Neutrophil (primary cell): Measurements from ENCODE around the gene CISTR.
A peak's percentile ranks its signal among the peaks of the same experiment; 100 is the strongest.

Experiments
- H3K27ac ChIP-seq: fragments of 200-600 bp; sonication (generic); 2 replicates; pipeline ENCODE4 v1.5.1; 2016; ENCODE audit warnings: mild to moderate bottlenecking, moderate library complexity
- H3K27me3 ChIP-seq: fragments of 200-600 bp; sonication (generic); 2 replicates; pipeline ENCODE4 v1.6.0; 2016; ENCODE audit warnings: mild to moderate bottlenecking
- H3K36me3 ChIP-seq: fragments of 200-600 bp; sonication (generic); 2 replicates; pipeline ENCODE4 v1.5.1; 2017
- H3K4me1 ChIP-seq, 2 experiments: fragments of 200-600 bp in 1 of 2; sonication (generic) in 1 of 2; 1 replicate in 1 of 2; 2 replicates in 1 of 2; pipeline versions ENCODE4 v1.5.1 to v1.6.1; 2013 to 2016; ENCODE audit warnings: low read depth in 1 of 2, low read length in 1 of 2, mild to moderate bottlenecking in 1 of 2, moderate library complexity in 1 of 2; ENCODE audit not compliant: control insufficient read depth in 1 of 2, insufficient read depth in 1 of 2
- H3K4me3 ChIP-seq, 2 experiments: fragments of 200-600 bp in 1 of 2; sonication (generic) in 1 of 2; 1 replicate in 1 of 2; 2 replicates in 1 of 2; pipeline ENCODE4 v1.5.1; 2013 to 2016; ENCODE audit warnings: low read depth in 1 of 2, low read length in 1 of 2, mild to moderate bottlenecking in 1 of 2, moderate library complexity in 1 of 2
- H3K9me3 ChIP-seq: fragments of 200-600 bp; sonication (generic); 2 replicates; pipeline ENCODE4 v1.5.1; 2016
- TF ChIP-seq, protein P1 (sequence below): fragments of 200-600 bp; sonication (generic); IDR thresholded peaks from 2 replicates; pipeline ENCODE4 v1.5.1; 2016; ENCODE audit warnings: antibody characterized with exemption

Gene CISTR

DNA sequence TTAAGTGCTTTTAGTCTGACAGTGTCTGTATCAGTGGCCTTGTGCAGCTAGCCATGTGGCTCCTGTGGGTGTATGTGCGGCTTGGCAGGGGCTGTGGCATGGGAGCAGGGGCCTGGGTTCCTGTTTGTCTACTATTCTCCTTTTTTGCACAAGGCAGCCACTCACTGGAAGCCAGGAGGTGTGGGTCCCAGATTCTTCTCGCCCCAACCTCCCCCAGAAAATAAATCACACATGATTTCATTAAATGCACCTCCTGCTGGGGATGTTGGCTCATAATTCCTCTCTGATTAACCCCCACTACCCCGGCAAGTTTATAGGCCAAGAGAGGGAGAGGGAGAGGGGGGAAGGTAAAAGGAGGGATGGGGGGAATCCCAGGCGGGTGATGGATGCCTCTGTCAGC, 42.1 kb downstream of the CISTR start:
- Histone ChIP-seq H3K36me3 (peaks cover 44% of the 10 kb centered on the region), H3K9me3 (no peaks in the 10 kb centered on the region), H3K27me3 (peaks cover 53% of the 10 kb centered on the region), H3K27ac (no peak overlapping the region), H3K4me1 (no peaks in the 10 kb centered on the region), H3K4me3 (no peak overlapping the region)
- TF ChIP-seq, protein P1, sequence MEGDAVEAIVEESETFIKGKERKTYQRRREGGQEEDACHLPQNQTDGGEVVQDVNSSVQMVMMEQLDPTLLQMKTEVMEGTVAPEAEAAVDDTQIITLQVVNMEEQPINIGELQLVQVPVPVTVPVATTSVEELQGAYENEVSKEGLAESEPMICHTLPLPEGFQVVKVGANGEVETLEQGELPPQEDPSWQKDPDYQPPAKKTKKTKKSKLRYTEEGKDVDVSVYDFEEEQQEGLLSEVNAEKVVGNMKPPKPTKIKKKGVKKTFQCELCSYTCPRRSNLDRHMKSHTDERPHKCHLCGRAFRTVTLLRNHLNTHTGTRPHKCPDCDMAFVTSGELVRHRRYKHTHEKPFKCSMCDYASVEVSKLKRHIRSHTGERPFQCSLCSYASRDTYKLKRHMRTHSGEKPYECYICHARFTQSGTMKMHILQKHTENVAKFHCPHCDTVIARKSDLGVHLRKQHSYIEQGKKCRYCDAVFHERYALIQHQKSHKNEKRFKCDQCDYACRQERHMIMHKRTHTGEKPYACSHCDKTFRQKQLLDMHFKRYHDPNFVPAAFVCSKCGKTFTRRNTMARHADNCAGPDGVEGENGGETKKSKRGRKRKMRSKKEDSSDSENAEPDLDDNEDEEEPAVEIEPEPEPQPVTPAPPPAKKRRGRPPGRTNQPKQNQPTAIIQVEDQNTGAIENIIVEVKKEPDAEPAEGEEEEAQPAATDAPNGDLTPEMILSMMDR, result no peak

DNA sequence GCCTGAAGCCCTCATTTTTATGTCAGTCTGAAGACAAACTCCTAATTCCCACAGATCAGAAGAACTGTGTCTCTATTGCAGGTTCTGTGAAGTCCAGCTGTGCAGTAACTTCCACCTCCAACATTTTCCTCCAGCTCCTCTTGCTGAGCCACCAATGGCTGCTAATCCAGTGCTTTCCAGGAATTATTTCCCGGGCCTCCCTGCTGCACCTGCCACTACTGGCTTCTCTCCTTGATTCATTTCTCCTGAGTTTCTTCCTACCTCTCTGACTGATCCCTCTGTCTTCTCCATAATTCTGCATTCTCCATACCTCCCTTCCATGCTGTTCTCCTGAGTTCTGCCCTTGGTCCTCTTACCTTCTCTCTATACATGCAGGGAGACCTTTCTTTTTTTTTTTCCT, 45.7 kb downstream of the CISTR start:
- TF ChIP-seq, protein P1, result no peak
- no peak overlapping the region for H3K27ac ChIP-seq
- no peaks in the 10 kb centered on the region for H3K4me1 ChIP-seq
- H3K27me3 ChIP-seq, result peaks cover 89% of the 10 kb centered on the region
- H3K9me3 ChIP-seq, result no peaks in the 10 kb centered on the region
- H3K4me3 ChIP-seq, result no peak overlapping the region
- peaks cover 10% of the 10 kb centered on the region for H3K36me3 ChIP-seq

- Histone ChIP-seq H3K9me3 (no peaks in the 10 kb centered on the region), H3K36me3 (no peaks in the 10 kb centered on the region), H3K4me3 (no peak overlapping the region), H3K27me3 (peaks cover 100% of the 10 kb centered on the region), H3K27ac (no peak overlapping the region), H3K4me1 (no peaks in the 10 kb centered on the region)
- TF ChIP-seq, protein P1, result no peak
Observed at GRCh38 chr12:53703756-53704155, 48.0 kb downstream of the CISTR start.

DNA sequence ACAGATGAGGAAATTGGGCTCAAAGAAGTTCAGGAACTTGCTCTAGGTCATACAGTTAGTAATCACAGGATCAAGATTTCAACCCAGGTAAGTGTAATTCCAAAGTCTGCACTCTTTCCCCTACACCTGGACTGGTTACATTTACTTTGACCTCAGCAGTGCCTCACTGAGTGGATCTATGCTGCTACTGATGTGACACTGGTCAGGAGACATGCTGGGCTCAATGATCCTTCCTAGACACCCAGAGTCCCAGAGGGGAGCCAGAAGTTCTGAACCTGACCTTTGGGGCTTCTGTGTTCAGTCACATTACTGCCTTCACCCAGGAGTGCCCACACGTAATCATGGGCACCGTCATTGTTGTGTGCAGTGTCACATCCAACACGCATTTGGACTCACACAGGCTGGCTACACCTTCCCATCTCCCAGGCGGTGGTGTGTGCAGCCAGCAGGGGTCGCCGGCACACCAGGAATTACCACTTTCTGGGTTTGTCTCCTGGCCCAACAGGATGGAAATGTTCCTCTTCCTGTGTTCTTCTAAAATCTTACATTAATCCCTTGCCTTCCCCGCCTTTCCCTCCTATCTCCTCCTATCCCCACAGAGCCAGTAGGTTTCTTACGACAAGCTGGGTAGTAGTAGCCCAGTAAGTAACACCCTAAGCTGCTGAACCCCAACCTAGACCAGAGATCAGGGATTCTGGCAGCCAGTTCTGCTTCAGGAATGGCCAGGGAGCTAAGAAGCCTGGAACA, 50.1 kb downstream of the CISTR start:
- peaks cover 100% of the 10 kb centered on the region for H3K27me3 ChIP-seq

GRCh38 chr12:53700567-53700966, 51.2 kb downstream of the CISTR start:
- TF ChIP-seq, protein P1, result no peak
- Histone ChIP-seq H3K4me1 (peaks cover 5 to 17% of the 10 kb centered on the region in 2 experiments), H3K36me3 (no peaks in the 10 kb centered on the region), H3K4me3 (no peak overlapping the region), H3K27me3 (peaks cover 100% of the 10 kb centered on the region), H3K9me3 (no peaks in the 10 kb centered on the region), H3K27ac (no peak overlapping the region)

More for the DNA sequence above, 50.1 kb downstream of the CISTR start:
- no peak overlapping the region for H3K27ac ChIP-seq
- peaks cover 0 to 6% of the 10 kb centered on the region in 2 experiments for H3K4me1 ChIP-seq
- no peaks in the 10 kb centered on the region for H3K9me3 ChIP-seq
- H3K4me3 ChIP-seq, result no peak overlapping the region
- no peaks in the 10 kb centered on the region for H3K36me3 ChIP-seq
- TF ChIP-seq, protein P1, result peak; percentile 34
